ENCODE measurements around the gene NOTCH3.
A peak's percentile ranks its signal among the peaks of the same experiment; 100 is the strongest.

The NOTCH3 gene

DNA sequence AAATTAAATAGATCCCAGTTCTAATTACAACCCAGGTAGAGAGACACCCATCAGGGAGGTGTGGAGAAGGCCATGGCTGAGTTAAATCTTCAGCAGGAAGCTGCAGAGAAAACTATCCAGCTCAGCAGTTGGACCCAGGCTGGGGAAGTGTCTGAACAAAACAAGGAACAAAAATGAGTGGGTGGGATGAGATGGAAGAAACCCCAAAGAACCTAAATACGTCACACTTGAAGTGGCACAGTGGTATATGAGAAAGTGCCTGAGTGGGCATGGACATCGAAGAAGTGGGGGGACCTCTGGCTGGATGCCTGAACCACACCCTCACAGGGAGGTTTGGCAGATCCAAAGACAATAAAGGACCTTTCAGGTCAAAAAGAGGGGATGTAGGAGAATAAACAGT lies 35.0 kb upstream of the NOTCH3 start:
- no peak for DNase-seq

DNA sequence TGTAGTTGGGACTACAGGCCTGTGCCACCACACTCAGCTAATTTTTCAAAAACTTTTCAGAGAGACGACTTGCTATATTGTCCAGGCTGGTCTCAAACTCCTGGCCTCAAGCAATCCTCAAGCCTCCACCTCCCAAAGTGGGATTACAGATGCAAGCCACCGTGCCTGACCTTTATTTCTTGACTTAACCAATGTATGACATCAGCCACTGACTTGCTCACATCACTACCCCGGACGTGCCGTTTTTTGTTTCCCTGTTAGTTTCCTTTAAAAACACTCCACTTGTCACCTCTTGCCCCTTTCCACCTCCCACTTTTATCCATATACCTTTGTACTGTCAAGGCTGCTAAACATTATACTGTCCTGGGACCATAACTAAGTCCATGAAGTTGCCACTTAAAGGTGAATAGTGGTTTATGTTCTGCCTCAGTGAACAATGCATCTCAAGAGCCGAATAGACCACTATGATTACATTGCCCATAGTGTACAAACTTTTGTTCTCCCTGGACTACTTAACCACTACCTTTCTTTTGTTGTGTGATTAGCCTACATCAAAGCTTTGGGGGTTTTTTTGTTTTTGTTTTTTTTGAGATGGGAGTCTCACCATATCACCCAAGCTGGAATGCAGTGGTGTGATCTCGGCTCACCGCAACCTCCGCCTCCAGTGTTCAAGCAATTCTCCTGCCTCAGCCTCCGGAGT lies 33.8 kb upstream of the NOTCH3 start:
- DNase-seq = no peak

DNA sequence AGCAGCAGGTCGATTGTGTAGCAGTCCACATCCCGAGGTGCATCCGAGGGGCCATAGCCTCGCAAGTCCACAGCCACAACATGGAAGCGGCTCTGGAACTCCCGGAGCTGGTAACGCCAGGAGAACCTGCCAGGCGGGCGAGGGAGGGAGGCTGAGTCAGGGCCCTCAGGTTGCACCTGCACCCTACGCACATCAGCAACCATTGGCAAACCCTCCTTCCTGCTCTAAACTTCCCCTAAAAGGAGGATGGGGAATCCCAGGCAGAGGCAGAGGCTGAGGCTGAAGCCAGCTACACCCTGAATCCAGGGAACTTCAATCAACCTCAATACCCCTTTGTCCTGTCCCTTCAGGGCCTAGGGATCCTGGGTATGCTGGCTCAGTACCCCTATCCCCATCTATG lies 30.5 kb upstream of the NOTCH3 start:
- no peak for DNase-seq

DNA sequence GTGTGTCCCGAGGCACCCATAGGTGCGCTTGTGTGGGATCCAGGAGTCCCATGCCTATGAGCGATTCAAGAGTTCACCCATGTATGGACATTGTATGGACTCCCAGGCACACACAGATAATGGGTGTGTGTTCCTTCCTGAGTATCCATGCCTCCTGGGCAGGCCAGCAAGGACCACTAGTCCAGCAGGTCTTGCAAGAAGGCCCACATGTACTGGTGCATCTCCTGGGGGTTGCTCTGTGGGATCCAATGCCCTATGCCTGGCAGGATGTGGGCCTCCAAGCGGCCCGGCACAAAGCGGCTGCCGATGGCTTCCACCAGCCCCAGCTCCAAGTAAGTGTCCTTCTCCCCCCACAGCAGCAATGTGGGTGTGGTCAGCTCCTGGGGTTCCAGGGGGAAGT lies 26.5 kb upstream of the NOTCH3 start:
- DNase-seq = no peak

DNA sequence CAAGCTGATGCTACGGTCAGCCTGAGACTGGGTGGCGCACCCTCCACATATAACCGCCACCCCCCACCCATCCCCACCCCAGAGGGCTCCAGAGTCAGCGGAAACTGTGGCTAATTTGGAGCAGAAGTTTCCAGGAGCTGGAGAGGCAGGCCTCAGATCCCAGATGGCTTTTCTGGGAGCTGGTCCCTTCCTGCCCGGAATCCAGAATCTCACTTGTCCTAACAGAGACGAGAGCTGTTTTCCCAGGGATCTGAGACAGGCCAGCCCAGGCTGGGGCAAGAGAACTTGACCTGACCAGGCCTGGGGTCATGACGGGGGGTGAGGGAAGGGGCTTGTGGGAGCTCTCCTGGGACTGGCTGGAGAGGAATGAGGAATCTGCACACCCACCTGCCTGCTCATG lies 25.0 kb upstream of the NOTCH3 start:
- DNase-seq = no peak

DNA sequence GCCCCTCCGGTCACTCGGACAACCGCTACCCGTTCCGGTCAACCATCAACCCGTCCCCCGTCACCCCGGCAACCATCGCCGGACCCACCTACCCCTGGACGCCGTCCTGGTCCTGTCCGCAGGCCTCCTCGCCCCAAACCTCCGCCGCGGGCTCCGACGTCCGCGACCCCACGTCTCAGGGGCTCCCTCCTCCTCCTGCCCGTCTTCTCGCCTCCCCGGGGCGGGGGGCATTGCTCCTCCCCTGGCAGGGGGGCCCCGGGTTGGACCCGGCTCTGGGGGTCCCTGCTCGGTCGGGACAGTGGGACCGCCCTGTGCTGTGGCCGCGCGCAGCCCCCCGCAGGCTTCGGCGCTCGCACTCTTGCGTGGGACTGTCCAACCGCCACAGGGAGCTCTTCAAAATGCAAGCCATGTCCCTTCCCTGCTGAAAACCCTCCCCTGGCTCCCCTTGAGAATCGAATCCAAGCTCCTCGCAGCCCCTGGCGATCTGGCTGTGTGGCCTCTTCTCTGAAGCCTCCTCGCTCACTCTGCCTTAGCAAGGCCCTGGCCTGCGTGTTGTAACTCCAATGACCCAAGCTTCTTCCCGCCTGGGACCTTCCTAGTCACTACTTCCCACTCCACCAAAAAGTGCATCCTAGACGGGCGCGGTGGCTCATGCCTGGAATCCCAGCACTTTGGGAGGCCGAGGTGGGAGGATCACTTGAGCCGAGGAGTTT lies 23.0 kb upstream of the NOTCH3 start:
- no peak for DNase-seq

DNA sequence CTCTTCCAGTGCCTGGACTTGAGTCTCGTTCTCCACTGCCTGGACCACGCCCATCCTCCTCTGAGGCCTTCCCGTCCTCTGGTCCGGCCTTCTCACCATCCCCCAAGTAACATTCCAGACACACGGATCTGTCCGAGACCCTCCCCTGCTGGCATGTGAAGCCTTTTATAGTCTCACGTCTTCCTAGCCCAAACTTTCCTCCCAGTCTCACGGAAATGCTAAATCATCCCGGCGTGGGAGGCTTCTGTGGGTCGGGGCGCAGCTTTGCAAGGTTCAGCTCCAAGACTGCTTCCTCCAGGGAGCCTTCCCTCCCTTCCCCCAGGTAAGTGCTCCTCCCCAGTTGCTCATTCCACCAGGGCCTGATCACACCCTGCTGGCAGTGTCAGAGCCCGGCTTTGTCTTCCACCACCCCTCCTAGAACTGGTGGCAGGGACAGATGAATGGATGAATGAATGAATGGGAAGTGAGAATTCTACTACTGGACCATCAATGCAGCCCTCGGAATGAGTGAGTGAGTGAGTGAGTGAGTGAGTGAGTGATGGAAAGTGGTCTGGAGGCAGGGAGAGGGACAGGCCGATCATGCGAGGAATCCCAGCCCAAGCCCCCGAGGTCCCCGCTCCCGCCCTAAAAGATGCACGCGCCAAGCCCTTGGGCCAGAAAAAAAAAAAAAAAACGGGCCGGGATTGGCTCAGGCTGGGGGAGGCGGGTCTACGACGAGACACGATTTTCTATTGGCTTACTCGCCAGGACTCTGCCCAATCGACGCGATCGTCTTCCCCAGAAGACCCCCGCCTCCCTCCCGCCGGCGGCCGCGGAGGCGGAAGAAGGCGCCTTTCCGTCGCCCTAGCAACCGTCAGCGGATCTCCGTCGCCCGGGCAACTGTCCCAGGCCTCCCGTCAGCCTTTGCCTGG lies 22.2 kb upstream of the NOTCH3 start:
- DNase-seq = peak; percentile 88

DNA sequence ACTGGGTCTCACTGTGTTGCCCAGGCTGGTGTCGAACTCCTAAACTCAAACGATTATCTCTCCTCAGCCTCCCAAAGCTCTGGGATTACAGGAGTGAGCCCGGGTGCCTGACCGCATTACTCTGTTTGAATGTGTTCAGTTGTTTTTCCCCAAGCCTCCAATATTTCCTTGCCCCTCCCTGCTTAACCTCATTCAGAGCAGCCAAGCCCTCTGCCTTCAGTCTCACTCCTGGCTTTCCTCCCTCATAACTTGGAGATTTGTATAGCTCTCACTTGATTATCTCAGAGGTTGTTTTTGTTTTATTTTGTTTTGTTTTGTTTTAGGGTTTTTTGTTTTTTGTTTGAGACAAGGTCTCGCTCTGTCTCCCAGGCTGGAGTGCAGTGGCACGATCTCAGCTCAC lies 20.0 kb upstream of the NOTCH3 start:
- DNase-seq = no peak

DNA sequence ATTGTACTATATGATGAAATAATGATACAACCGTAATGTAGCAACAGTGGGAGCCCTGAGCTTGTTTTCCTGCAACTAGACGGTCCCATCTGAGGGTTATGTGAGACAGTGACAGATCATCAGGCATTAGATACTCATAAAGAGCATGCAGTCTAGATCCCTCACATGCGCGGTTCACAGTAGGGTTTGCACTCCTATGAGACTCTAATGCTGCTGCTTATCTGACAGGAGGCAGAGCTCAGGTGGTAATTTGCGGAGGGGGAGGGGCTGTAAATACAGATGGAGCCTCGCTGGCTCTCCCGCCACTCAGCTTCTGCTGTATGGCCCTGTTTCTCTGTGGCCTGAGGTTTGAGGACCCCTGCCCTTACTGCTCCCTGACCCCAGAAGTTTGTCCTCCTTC lies 17.7 kb upstream of the NOTCH3 start:
- no peak for DNase-seq

DNA sequence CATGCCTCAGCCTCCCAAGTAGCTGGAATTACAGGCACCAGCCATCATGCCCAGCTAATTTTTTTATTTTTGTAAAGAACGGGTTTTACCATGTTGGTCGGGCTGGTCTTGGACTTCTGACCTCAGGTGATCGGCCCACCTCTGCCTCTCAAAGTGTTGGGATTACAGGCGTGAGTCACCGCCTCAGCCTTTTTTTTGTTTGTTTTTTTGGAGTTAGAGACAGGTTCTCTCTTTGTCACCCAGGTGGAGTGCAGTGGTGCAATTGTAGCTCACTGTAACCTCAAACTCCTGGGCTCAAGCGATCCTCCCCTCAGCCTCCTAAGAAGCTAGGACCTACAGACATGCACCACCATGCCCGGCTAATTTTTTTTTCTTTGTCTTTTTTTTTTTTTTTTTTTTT lies 15.6 kb upstream of the NOTCH3 start:
- no peak for DNase-seq

DNA sequence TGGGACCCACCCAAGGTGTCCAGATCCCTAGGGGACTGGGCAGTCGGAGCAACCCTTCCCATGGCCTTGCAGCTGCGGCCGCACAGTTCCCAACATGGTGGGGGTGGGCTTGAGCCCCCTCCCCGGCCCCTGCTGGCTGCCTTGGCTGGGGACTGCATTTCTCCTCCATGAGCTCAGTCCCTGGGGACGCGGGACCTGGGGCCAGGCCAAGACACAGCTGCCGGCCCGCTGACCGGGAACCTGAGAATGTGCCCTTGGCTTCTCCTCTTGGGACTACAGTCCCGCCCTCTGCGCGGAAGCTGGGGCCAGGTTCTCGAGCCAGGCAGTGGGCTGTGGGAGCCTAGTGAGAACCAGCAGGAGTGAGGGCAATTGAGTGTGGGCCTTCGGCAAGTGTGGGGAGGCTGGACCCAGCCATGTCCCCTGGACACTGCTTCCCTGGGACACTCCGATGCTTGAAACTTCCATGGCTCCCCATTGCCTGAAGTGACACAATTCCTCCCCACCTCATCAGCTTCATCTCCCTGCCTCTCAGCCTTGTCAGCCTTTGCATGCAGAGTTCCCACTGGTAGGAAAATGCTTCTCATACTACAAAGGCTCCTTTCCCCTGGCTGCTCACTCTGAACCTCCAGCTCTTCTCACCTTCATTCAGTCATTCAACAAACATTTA lies 13.1 kb upstream of the NOTCH3 start:
- no peak for DNase-seq

DNA sequence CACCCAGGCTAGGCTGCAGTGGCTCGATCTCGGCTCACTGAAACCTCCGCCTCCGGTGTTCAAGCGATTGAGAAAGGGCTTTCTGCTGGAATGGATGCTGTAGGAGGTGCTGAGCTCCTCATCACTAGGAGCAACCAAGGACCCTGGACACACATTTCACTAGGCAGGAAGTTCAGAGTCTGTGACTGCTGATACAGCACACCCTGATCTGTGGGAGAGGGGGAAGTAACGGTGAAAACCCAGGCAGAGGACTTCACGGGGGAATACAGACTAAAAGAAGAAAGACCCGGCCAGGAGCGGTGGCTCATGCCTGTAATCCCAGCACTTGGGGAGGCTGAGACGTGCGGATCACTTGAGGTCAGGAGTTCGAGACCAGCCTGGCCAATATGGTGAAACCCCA lies 11.9 kb upstream of the NOTCH3 start:
- no peak for DNase-seq

DNA sequence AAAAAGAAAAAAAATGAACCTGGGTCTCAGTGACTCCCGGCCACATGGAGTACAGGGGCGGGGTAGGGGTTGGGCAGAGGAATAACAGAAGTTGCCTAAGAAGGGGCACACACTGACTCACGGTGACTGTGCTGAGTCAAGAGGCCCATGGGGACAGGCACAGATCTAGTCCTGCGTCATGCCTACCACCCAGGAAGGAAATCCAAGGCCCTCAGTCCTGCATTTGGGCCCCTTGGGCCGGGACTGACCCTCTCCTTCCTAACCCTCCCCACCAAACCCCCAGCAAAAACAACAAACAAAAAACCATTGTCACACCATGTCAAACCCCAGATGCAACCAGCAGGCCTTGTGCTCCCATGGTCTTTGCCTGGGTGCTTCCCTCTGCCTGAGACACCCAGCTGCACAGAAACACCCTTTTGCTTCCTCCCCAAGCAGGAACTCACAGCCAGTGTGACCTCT lies 9.6 kb upstream of the NOTCH3 start:
- peak; percentile 50 for DNase-seq

DNA sequence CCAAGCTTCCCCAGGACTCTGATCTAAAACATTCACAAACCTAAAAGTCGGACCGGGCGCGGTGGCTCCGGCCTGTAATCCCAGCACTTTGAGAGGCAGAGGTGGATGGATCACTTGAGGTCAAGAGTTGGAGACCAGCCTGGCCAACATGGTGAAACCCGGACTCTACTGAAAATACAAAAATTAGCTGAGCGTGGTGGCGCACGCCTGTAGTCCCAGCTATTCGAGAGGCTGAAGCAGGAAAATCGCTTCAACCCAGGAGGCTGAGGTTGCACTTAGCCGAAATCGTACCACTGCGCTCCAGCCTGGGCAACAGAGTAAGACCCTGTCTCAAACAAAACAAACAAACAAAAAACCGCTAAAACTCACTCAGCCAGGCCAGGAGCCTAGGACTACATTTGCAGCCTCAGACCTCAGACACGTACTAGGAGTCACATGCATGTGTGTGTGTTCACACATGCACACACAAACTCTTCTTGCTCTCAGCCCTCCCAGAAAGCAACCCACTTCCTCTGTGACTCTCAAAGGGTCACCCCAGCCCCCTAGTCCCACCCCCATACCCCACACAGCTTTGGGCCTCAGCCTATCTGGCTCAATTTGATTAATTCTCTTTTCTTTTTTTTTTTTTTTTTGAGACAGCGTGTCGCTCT lies 704 bp upstream of the NOTCH3 start:
- no peak for DNase-seq

DNA sequence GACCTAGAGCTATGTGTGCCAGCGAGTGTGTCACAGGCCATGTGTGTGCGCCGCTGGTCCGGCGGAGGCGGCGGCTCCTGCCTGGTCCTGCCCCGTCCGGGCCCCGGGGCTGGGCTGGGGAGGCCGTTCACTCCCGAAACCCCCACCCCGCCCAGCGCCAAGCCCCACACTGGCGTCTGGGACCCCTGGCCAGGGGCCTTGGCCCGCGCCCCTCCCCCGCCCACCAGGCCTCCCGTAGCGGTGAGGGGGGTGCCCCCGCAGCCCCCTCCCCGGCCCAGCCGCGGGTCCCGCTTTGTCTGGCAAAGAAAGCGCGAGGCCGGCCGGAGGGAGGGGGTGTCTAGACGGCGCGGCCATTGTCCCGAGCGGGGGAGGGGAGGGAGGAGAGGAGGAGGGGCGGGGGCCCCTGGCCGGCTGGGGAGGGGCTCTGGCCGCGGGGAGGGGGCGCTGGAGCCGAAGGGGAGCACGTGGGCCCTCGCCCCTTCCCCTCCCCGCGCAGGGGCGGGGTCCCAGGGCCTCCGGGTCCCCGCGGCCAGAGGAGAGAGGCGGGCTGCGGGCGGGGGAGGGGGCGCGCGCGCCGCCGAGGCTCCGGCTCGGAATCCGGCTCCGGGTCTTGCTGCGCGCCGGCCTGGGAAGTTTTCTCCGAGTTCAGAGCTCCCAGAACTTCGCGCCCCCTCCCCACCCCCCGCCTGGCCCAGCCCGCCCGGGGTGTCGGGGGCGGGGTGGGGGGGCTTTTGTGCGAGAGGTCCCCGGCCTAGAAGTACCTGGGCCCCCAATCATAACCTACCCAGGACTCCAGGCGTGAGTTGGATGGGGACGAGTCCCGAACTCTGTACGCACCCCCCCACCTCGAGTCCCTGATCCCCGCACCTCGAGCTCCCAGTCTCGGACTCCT lies 888 bp downstream of the NOTCH3 start:
- no peak for DNase-seq

DNA sequence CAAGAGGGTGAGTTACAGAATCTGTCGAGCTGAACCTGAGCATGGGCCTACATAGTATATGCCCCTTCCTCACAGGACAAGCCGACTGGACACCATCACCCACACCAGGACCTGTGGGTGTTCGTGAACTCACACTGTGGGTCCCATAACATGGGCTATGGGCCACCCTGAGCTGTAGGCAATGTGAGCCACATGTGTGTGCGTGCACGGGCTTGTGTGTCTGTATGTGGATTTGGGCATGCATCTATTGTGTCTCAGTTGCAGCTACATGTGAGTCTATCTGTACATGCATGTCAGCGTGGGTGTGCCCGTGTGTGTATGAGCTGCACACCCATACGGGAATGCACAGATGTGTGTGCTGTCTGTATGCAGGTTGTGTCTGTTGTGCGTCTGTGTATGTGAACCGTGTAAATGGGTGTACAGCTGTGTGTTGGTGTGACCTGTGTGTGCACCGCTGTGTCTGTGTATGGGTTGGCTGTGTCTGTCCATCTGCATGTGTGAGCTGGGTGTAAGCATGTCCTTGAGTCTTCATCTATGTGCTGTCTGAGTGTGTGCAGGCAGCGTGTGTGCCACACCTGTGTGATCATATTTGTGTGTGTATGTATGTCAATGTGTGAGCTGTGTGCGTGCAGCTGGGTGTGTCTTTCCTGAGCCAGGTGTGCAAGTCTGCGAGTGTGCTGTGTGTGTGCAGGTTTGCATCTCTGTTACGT lies 1.7 kb downstream of the NOTCH3 start:
- DNase-seq = no peak

DNA sequence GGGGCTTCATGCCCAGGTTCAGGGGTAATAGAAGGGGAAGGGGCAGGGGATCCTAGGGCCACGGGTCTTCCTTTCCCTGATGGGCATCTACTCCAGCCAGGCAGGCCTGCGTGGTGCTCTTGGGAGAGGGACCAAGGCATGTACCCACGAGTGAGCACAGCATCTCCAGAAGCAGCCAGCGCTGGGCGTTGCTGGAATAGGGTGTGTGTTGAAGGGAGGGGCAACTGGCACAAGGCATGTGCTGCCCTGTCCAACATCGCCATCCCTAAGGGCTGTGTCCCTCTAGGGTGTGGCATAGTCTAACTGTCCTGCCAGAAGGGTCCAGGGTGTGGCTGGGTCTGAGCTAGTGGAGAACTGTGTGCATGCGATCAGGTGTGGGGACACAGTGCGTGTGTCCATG lies 2.9 kb downstream of the NOTCH3 start:
- no peak for DNase-seq

DNA sequence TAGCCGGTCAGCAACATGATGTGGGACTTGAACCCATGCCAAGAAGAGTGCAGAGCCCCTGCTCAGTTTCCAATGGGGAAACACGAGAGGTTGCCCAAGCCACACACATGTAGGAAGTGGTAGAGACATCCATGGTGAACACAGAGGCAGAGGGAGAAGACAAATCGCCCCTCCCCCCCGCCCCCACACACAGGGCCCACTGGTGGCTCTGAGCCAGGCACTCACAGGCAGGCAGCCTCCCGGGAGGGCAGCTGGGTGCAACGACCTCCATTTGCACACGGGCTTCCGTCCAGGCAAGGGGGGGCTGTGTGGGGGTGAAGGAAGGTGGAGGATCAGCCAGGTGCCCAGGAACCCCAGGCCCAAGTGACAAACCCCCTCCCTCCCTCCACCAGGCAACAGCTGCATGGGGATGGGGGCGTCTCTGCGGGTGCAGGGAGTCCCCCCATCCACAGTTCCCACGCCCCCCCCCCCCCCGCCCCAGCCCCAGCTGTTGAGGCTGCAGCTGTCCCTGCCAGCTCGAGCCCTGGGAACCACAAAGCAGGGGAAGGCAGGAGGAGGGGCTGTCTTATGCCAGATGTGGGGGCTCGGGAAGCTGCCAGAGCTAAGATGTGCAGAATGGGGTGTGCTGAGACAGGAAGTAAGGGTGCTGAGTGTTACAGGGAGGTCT lies 3.4 kb downstream of the NOTCH3 start:
- peak; percentile 9 for DNase-seq

DNA sequence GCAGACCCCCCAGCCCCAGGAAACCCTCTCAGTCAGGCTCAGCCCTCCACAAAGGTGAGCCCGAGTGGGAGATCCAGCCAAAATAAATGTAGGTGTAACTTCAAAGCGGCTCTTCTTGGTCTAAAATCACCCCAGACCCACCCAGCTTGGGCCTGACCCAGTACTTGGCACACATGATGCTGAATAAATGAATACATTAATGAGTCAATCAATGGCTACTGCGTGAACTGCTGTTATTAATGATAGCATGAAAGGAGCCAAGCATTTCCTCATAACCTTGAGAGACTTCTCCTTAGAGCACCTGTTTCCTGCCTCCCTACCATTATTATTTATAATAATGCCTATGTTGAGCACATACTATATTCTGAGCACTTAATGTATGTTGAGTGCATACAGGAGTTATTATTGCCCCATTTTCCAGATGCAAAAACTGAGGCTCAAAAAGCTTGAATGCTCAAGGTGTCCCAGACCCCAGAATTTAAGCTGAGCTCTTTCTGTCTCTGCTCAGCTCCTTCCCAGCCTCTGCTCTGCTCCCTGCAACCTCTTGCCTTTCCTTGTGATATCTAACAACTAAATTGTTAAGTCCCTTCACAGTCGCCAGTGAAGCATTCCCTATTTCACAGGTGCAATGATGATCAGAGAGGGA lies 4.3 kb downstream of the NOTCH3 start:
- DNase-seq = no peak
